Muscle of leg (tissue), 11 donors: Measurements from ENCODE around the gene CRACR2B. TPM values are rescaled to one million over a fixed set of nuclear protein-coding genes. Genes with fewer than 3 reads are reported as not detected.

ENCODE experiments used
- DNase-seq: peaks from one replicate; pipeline ENCODE4 v3.0.0; 2013
- H3K27ac ChIP-seq: one replicate; pipeline ENCODE4 v1.5.1; 2013; ENCODE audit warnings: mild to moderate bottlenecking, low read length, control low read depth
- H3K27me3 ChIP-seq: one replicate; pipeline ENCODE4 v1.6.1; 2013; ENCODE audit warnings: low read length; ENCODE audit not compliant: control insufficient read depth, insufficient read depth
- H3K36me3 ChIP-seq: one replicate; pipeline ENCODE4 v1.6.1; 2013; ENCODE audit warnings: low read length; ENCODE audit not compliant: control insufficient read depth, insufficient read depth
- H3K4me1 ChIP-seq: one replicate; pipeline ENCODE4 v1.6.1; 2013; ENCODE audit warnings: low read length; ENCODE audit not compliant: control insufficient read depth, insufficient read depth
- H3K4me3 ChIP-seq: one replicate; pipeline ENCODE4 v1.5.1; 2013; ENCODE audit warnings: low read length, control low read depth
- H3K9me3 ChIP-seq: replicated peaks from 2 replicates; pipeline ENCODE4 v1.6.1; 2013; ENCODE audit warnings: low read depth, low read length; ENCODE audit not compliant: control insufficient read depth
- WGBS: methylation state at CpG from one replicate; pipeline ENCODE4 v1.1.5; 2013; ENCODE audit warnings: missing lambda C conversion rate; ENCODE audit not compliant: insufficient coverage; 5-methylcytosine and 5-hydroxymethylcytosine counted together
- polyA plus RNA-seq, 8 donors: library from polyadenylated mRNA; unstranded; fragments of 120-200 nt; gene quantifications; one replicate each; pipeline versions ENCODE4 v1.2.1 to v1.2.3, GENCODE V29; 2013; ENCODE audit warnings: inconsistent platforms in 1 of 8, low replicate concordance in 1 of 8; ENCODE audit not compliant: insufficient read length in 8 of 8, insufficient read depth in 1 of 8
- total RNA-seq: library from RNA; stranded (reverse); fragments of 120-200 nt; gene quantifications from one replicate; pipeline ENCODE4 v1.2.4, GENCODE V29; 2013

The CRACR2B gene
- total and polyA plus RNA-seq, 9 donors, result 6.9 to 22.0 (median 12.8) TPM

- Histone ChIP-seq H3K27me3 (peaks cover 52% of the 10 kb centered on the region), H3K36me3 (peaks cover 17% of the 10 kb centered on the region), H3K4me1 (peaks cover 88% of the 10 kb centered on the region), H3K4me3 (peak overlapping the region; percentile 25), H3K9me3 (no peaks in the 10 kb centered on the region), H3K27ac (peak overlapping the region; percentile 29)
- 4% methylated on average over 51 of the region's 66 CpGs for WGBS
- DNase-seq, result no peak
Measured at GRCh38 chr11:827146-827896, 398 bp upstream of the CRACR2B start.

- peaks cover 86% of the 10 kb centered on the region for H3K4me1 ChIP-seq
- H3K36me3 ChIP-seq, result peaks cover 11% of the 10 kb centered on the region
- peaks cover 52% of the 10 kb centered on the region for H3K27me3 ChIP-seq
- no peaks in the 10 kb centered on the region for H3K9me3 ChIP-seq
- WGBS, result 36% methylated on average over 16 of the region's 21 CpGs
- H3K27ac ChIP-seq, result peak overlapping the region; percentile 59
- peak; percentile 66 for DNase-seq
- no peak overlapping the region for H3K4me3 ChIP-seq
Measured at GRCh38 chr11:828506-829175, 922 bp downstream of the CRACR2B start.

- Histone ChIP-seq H3K27me3 (peaks cover 52% of the 10 kb centered on the region), H3K4me1 (peaks cover 86% of the 10 kb centered on the region), H3K9me3 (no peaks in the 10 kb centered on the region), H3K4me3 (peak overlapping the region; percentile 29), H3K36me3 (peaks cover 7% of the 10 kb centered on the region), H3K27ac (no peak overlapping the region)
- DNase-seq, result peak; percentile 44
- WGBS, result 22% methylated on average over 39 of the region's 40 CpGs
Measured at GRCh38 chr11:829176-829846, 1.6 kb downstream of the CRACR2B start.

- WGBS, result 6% methylated on average over 39 of the region's 39 CpGs
- H3K4me3 ChIP-seq, result peak overlapping the region; percentile 29
- no peak overlapping the region for H3K27ac ChIP-seq
- H3K27me3 ChIP-seq, result peaks cover 52% of the 10 kb centered on the region
- no peaks in the 10 kb centered on the region for H3K9me3 ChIP-seq
- no peak for DNase-seq
- peaks cover 13% of the 10 kb centered on the region for H3K36me3 ChIP-seq
- H3K4me1 ChIP-seq, result peaks cover 89% of the 10 kb centered on the region
Measured at GRCh38 chr11:829847-830294, 2.2 kb downstream of the CRACR2B start.

GRCh38 chr11:830295-831117 lies 2.8 kb downstream of the CRACR2B start:
- H3K27ac ChIP-seq, result no peak overlapping the region
- peak overlapping the region; percentile 29 for H3K4me3 ChIP-seq
- peaks cover 87% of the 10 kb centered on the region for H3K4me1 ChIP-seq
- 2% methylated on average over 75 of the region's 78 CpGs for WGBS
- peak; percentile 83 for DNase-seq
- H3K36me3 ChIP-seq, result peaks cover 9% of the 10 kb centered on the region
- peaks cover 49% of the 10 kb centered on the region for H3K27me3 ChIP-seq
- no peaks in the 10 kb centered on the region for H3K9me3 ChIP-seq

GRCh38 chr11:831118-831864 lies 3.6 kb downstream of the CRACR2B start:
- peaks cover 79% of the 10 kb centered on the region for H3K4me1 ChIP-seq
- H3K27ac ChIP-seq, result peak overlapping the region; percentile 84
- no peak overlapping the region for H3K4me3 ChIP-seq
- no peaks in the 10 kb centered on the region for H3K9me3 ChIP-seq
- DNase-seq, result peak; percentile 77
- H3K36me3 ChIP-seq, result peaks cover 14% of the 10 kb centered on the region
- H3K27me3 ChIP-seq, result peaks cover 42% of the 10 kb centered on the region
- WGBS, result 39% methylated on average over 23 of the region's 31 CpGs

GRCh38 chr11:831961-832528 lies 4.3 kb downstream of the CRACR2B start:
- H3K9me3 ChIP-seq, result no peaks in the 10 kb centered on the region
- H3K4me3 ChIP-seq, result peak overlapping the region; percentile 48
- H3K36me3 ChIP-seq, result peaks cover 22% of the 10 kb centered on the region
- peak overlapping the region; percentile 84 for H3K27ac ChIP-seq
- H3K4me1 ChIP-seq, result peaks cover 72% of the 10 kb centered on the region
- peaks cover 38% of the 10 kb centered on the region for H3K27me3 ChIP-seq
- peak; percentile 31 for DNase-seq
- 60% methylated on average over 11 of the region's 23 CpGs for WGBS

GRCh38 chr11:832529-833113 lies 4.9 kb downstream of the CRACR2B start, which contains the start of gene CD151:
CD151 (plus strand) TSS chr11:832952; CDS start chr11:836070, 3,118 bp downstream.
- H3K27ac ChIP-seq, result peak within 1 kb of the TSS; percentile 84
- no peaks in the 10 kb centered on the region for H3K9me3 ChIP-seq
- peaks cover 28% of the 10 kb centered on the region for H3K36me3 ChIP-seq
- DNase-seq, result peak; percentile 81
- WGBS, result under 1% methylated on average over 33 of the region's 67 CpGs
- peaks cover 69% of the 10 kb centered on the region for H3K4me1 ChIP-seq
- H3K27me3 ChIP-seq, result peaks cover 36% of the 10 kb centered on the region
- peak within 1 kb of the TSS; percentile 75 for H3K4me3 ChIP-seq
